ENCODE measurements around the gene SNX1.
"Not testable (repeated sequence)": the region's sequence is repeated elsewhere in the genome, so short reads cannot be mapped to it uniquely, and the experiment has no call there.

The SNX1 gene

DNA sequence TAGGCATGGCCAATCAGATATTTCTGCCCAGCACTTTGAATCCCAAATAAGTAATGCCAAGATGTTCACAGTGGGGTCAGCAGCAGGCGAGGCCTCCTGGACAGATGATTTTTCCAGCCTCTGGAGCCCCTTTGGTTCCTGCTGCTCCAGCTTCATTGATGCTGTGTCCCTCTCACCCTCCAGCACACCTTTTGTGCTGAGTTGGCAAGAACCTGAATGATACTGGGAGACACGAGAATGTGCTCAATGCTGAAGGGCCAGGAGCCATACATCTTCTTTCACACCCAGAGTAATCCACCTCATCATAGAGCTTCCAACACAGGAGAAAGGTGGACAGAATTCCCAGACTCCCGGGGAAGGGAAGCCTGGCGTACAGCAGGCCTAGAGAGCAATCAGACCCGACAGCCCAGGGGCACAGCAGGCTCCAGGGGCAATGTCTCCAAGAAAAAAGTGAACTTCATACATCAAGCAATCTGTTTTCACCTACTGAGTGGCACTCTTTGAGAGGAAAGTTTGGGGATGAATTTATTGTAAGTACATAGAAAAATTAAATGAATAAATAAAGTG, 42.8 kb upstream of the SNX1 start:
- TF ChIP-seq, protein P1, sequence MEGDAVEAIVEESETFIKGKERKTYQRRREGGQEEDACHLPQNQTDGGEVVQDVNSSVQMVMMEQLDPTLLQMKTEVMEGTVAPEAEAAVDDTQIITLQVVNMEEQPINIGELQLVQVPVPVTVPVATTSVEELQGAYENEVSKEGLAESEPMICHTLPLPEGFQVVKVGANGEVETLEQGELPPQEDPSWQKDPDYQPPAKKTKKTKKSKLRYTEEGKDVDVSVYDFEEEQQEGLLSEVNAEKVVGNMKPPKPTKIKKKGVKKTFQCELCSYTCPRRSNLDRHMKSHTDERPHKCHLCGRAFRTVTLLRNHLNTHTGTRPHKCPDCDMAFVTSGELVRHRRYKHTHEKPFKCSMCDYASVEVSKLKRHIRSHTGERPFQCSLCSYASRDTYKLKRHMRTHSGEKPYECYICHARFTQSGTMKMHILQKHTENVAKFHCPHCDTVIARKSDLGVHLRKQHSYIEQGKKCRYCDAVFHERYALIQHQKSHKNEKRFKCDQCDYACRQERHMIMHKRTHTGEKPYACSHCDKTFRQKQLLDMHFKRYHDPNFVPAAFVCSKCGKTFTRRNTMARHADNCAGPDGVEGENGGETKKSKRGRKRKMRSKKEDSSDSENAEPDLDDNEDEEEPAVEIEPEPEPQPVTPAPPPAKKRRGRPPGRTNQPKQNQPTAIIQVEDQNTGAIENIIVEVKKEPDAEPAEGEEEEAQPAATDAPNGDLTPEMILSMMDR (conservative IDR thresholded peaks at IDR 0.05): no peak
- no peak overlapping the region for H3K27ac ChIP-seq

DNA sequence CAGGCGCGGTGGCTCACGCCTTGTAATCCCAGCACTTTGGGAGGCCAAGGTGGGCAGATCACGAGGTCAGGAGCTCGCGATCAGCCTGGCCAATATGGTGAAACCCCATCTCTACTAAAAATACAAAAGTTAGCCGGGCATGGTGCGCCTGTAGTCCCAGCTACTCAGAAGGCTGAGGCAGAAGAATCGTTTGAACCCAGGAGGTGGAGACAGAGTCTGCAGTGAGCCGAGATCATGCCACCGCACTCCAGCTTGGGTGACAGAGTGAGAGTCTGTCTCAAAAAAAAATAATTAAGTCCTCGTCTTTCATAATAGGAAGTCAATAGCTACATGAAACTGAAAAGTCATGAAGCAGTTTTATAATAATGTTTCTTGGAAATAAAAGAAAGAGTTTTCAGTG, 42.1 kb upstream of the SNX1 start:
- not testable (repeated sequence) for H3K27ac ChIP-seq

DNA sequence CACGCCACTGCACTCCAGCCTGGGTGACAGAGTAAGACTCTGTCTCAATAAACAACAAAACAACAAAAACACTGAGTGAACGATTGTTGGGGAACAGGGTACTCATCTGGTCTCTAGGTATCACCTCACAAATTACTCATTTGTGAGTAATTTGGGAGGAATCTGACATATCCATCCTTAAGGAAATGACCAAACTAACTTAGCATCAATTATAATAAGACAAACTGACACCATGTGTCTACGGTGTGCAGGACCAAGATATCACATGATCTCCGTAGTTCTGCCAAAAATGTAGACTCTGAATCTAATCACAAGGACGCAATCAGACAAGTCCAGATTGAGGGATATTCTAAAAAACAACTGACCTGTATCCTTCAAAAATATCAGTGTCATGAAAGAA, 37.5 kb upstream of the SNX1 start:
- no peak overlapping the region for H3K27ac ChIP-seq
- TF ChIP-seq, protein P1 (conservative IDR thresholded peaks at IDR 0.05): no peak

DNA sequence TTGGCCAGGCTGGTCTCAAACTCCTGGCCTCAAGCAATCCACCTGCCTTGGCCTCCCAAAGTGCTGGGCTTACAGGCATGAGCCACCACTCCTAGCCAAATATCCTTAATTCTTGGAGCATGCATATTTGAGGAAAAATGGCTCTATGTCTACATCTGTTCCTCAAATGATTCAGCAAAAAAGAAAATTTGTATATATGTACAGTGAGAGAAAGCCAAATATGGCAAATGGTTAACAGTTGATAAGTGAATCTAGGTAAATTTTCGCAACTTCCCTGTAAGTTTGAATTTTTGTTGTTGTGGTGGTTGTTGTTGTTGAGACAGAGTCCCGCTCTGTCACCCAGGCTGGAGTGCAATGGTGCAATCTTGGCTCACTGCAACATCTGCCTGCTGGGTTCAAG, 36.7 kb upstream of the SNX1 start:
- not testable (repeated sequence) for H3K27ac ChIP-seq

DNA sequence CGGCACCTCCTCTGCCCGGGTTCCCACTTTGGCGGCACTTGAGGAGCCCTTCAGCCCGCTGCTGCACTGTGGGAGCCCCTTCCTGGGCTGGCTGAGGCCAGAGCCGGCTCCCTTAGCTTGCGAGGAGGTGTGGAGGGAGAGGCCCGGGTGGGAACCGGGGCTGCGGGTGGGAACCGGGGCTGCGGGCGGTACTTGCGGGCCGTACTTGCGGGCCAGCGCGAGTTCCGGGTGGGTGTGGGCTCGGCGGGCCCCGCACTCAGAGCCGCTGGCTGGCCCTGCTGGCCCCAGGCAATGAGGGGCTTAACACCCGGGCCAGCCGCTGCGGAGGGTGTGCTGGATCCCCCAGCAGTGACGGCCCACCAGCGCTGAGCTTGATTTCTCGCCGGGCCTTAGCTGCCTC, 35.1 kb upstream of the SNX1 start:
- no peak overlapping the region for H3K27ac ChIP-seq
- TF ChIP-seq, protein P1 (conservative IDR thresholded peaks at IDR 0.05): no peak

DNA sequence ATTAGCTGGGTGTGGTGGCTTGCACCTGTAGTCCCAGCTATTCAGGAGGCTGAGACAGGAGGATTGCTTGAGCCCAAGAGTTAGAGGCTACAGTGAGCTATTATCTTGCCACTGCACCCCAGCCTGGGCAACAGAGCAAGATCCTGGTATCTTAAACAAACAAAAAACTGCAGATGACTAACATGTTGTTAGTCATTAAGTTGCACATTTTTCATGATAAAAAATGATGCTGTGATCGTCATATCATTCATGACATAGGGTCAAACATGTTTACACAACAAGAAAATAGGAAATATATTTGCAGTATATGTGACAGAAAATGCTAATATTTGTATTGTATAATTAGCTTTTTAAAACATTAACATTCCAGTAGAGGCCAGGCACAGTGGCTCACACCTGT, 29.3 kb upstream of the SNX1 start:
- no peak overlapping the region for H3K27ac ChIP-seq
- TF ChIP-seq, protein P1 (conservative IDR thresholded peaks at IDR 0.05): no peak

DNA sequence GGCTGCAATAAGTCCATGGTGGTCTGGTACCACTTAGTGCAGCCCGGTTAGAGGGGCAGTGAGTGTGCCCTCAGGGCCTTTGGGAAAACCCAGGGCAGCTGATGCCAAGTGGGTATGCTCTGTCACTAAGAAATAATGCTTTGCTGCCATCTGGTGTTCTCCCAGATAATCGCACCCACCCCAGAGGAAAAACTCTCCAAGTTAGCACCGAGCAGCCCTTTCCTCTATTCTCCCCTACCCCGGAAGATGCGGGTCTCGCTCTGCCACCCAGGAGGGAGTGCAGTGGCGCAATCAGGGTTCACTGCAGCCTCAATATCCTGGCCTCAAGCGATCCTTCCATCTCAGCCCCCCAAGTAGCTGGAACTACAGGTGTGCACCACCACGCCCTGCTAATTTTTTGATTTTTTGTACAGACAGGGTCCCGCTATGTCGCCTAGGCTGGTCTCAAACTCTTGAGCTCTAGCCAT, 28.2 kb upstream of the SNX1 start:
- H3K27ac ChIP-seq: peak overlapping the region; percentile 99
- TF ChIP-seq, protein P1 (conservative IDR thresholded peaks at IDR 0.05): peak; percentile 90

DNA sequence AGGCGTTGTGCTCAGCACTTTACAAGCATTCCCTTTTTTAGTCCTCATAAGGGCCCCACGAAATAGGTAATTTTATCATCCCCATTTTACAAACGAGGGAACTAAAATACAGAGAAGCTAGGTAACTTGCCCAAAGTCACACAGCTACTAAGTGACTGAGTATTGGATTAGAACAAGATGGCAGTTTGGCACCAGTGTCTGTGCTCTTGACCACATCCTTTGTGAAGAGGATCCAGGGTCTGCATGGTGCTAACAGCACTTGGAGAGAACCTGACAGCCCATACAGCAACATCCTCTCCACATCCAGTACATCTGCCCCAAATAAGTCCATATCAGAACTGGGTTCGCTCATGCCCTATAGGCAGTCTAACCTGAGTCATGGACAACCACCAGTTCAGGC, 27.6 kb upstream of the SNX1 start:
- peak overlapping the region; percentile 99 for H3K27ac ChIP-seq
- TF ChIP-seq, protein P1 (conservative IDR thresholded peaks at IDR 0.05): no peak

DNA sequence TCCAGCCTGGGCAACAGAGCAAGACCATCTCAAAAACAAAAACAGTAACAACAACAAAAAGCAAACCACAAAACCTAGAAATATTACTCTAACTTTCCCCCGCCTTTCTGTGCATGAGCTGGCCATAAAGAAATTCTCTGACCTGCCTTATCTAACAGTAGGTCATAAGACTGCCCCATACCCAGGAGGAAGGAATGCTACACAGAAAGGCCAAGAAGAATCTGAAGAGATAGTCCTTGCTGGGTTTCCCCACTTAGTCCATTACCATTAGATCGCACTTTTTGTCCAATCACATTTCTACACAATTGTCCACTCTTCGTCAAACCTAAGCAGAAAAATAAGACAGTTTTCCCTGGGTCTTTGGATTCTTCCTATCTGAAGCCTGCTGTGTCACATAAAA, 25.7 kb upstream of the SNX1 start:
- TF ChIP-seq, protein P1 (conservative IDR thresholded peaks at IDR 0.05): no peak
- H3K27ac ChIP-seq: peak overlapping the region; percentile 99
